D721Med (cell line): ENCODE data around the gene TSPYL4.

Experiments used
- DNase-seq: peaks from one replicate; pipeline ENCODE4 v3.0.0; 2011; ENCODE audit warnings: low spot score; ENCODE audit not compliant: insufficient read length
- FAIRE-seq: peaks from 2 replicates; lab custom pipeline; 2011; peaks lifted over from hg19 to GRCh38; lab: Jason Lieb, UNC
- TF ChIP-seq, protein P1 (sequence below): IDR thresholded peaks from 2 replicates; pipeline ENCODE4 v1.5.1; 2012; ENCODE audit warnings: mild to moderate bottlenecking, control low read depth; ENCODE audit not compliant: insufficient read depth; ENCODE audit errors: missing control alignments

The TSPYL4 gene

GRCh38 chr6:116247285-116247684, 6.6 kb downstream of the TSPYL4 start:
- TF ChIP-seq, protein P1, sequence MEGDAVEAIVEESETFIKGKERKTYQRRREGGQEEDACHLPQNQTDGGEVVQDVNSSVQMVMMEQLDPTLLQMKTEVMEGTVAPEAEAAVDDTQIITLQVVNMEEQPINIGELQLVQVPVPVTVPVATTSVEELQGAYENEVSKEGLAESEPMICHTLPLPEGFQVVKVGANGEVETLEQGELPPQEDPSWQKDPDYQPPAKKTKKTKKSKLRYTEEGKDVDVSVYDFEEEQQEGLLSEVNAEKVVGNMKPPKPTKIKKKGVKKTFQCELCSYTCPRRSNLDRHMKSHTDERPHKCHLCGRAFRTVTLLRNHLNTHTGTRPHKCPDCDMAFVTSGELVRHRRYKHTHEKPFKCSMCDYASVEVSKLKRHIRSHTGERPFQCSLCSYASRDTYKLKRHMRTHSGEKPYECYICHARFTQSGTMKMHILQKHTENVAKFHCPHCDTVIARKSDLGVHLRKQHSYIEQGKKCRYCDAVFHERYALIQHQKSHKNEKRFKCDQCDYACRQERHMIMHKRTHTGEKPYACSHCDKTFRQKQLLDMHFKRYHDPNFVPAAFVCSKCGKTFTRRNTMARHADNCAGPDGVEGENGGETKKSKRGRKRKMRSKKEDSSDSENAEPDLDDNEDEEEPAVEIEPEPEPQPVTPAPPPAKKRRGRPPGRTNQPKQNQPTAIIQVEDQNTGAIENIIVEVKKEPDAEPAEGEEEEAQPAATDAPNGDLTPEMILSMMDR = no peak
- no peak for DNase-seq
- FAIRE-seq = no peak

DNA sequence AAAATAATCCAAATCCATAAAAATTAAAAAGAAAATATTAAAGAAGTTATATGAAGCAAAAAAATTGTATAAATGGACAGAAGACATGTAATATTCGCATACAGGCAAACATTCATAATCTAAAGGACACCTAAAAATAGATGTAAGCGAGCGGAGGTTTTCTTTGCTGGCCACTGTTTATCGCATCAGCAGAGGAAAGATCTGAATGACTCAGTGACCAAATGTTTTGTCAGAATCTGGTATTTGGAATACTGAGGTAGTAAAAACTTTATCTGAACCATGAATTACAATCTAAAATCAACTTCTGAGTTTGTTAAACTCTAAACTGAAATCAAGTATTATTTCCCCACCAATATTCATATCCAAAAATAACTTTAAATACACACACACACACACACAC, 7.8 kb downstream of the TSPYL4 start:
- FAIRE-seq (no peak), DNase-seq (no peak)
- TF ChIP-seq, protein P1 = no peak

- TF ChIP-seq, protein P1 = no peak
- FAIRE-seq (no peak), DNase-seq (no peak)
These were observed 9.6 kb downstream of the TSPYL4 start for GRCh38 chr6:116244284-116244683.

GRCh38 chr6:116239856-116240255, 14.0 kb downstream of the TSPYL4 start:
- TF ChIP-seq, protein P1 = no peak
- no peak for DNase-seq
- FAIRE-seq = no peak

DNA sequence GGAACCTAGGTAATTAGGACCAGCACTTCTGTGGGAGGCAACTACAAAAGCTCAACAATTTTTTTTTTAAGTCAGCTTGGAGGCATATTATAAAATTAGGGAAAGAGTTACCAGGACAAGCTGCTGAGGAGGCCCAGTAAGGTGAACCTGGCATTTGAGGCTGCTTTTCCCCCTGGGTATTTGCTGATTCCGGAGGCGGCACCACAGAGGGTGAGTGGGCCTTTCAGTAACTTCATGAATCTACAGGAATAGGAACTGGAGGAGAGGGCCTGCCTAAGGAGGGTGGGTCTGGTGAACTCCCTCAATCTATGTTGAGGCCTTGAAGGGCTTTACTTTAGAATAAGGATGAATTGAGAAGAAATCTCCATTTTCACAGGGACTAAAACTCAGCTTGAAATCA, 14.6 kb downstream of the TSPYL4 start:
- TF ChIP-seq, protein P1 = no peak
- DNase-seq = no peak
- no peak for FAIRE-seq

DNA sequence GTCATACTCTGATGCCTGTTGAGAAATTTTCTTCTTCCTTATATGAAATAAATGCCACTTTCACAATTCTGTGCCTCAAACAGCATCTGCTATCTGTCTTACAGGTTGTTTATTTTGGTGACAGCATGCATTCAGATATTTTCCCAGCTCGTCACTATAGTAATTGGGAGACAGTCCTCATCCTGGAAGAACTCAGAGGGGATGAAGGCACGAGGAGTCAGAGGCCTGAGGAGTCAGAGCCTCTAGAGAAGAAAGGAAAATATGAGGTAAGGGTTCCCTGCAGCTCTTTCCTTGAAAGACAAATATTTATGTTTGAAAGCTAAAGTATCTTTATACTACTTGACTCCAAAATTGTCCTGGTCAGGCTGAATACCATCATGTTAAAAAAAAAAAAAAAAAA, 15.8 kb downstream of the TSPYL4 start:
- FAIRE-seq = no peak
- TF ChIP-seq, protein P1 = no peak
- DNase-seq = no peak

DNA sequence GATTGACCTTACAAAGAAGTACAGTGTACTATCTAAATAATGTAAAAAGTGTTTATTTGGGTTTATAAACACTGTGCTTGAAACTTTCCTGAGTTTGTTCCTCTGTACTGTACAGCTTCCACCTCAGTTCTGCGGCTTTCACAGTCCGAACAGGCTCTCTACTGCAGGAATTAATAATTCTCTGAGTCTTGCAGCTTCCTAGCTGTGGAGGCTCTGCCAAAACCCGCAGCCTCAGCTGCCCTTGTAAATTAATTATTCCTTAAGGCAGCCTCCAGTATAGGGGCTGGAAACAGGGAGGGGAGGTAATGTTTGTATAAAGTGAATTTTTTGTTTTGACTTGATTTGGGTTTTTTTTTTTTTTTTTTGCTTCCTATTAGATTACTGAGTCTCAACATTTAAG, 19.2 kb downstream of the TSPYL4 start:
- no peak for FAIRE-seq
- TF ChIP-seq, protein P1 = no peak
- no peak for DNase-seq
